Neural crest cell (in vitro differentiated cells): ENCODE results near the gene PI4KA. TPM values are rescaled to one million over a fixed set of nuclear protein-coding genes. Genes with fewer than 3 reads are reported as not detected.

Experiments
- DNase-seq: peaks from one replicate; pipeline ENCODE4 v3.0.0; 2021; ENCODE audit warnings: low read depth, mixed read lengths, low spot score
- H3K27ac Mint-ChIP-seq: one replicate; pipeline ENCODE4 v1.8.0; 2021; ENCODE audit warnings: mild to moderate bottlenecking, mixed read lengths; ENCODE audit not compliant: unreplicated experiment
- H3K27me3 Mint-ChIP-seq: 2 replicates; pipeline ENCODE4 v1.8.0; 2021; ENCODE audit warnings: low read depth, mild to moderate bottlenecking, mixed read lengths
- H3K36me3 Mint-ChIP-seq: 2 replicates; pipeline ENCODE4 v1.8.0; 2021; ENCODE audit warnings: low read depth, mild to moderate bottlenecking, mixed read lengths
- H3K4me1 Mint-ChIP-seq: 2 replicates; pipeline ENCODE4 v1.8.0; 2021; ENCODE audit warnings: mixed read lengths
- H3K4me3 Mint-ChIP-seq: one replicate; pipeline ENCODE4 v1.8.0; 2021; ENCODE audit warnings: mild to moderate bottlenecking, mixed read lengths
- H3K9me3 Mint-ChIP-seq: 2 replicates; pipeline ENCODE4 v1.8.0; 2021; ENCODE audit warnings: mixed read lengths
- CTCF ChIP-seq: fragments of 200-600 bp; sonication (generic); conservative IDR thresholded peaks from 2 replicates; pipeline ENCODE4 v1.5.0; 2021; ENCODE audit warnings: antibody characterized with exemption, mild to moderate bottlenecking
- total RNA-seq: library from RNA; stranded (reverse); gene quantifications from 2 replicates; pipeline ENCODE4 v1.2.1, GENCODE V29; 2021

PI4KA gene
- total RNA-seq, 1 donor from 2014 or later: 85.8 TPM

- no peak for TF ChIP-seq CTCF
- Mint-ChIP-seq H3K4me1 (no peaks in the 10 kb centered on the region), H3K4me3 (no peak overlapping the region), H3K27me3 (no peaks in the 10 kb centered on the region), H3K9me3 (no peaks in the 10 kb centered on the region), H3K27ac (no peak overlapping the region), H3K36me3 (no peaks in the 10 kb centered on the region)
- DNase-seq: no peak
Measured at GRCh38 chr22:20777420-20778177, 81.0 kb downstream of the PI4KA start.

- Mint-ChIP-seq H3K27ac (no peak overlapping the region), H3K27me3 (no peaks in the 10 kb centered on the region), H3K4me3 (no peak overlapping the region), H3K36me3 (no peaks in the 10 kb centered on the region), H3K4me1 (peaks cover 7% of the 10 kb centered on the region), H3K9me3 (no peaks in the 10 kb centered on the region)
- no peak for TF ChIP-seq CTCF
- DNase-seq: no peak
Measured at GRCh38 chr22:20776624-20777405, 81.8 kb downstream of the PI4KA start.

- no peaks in the 10 kb centered on the region for H3K27me3 Mint-ChIP-seq
- no peak overlapping the region for H3K27ac Mint-ChIP-seq
Measured at GRCh38 chr22:20775342-20775895, 83.2 kb downstream of the PI4KA start.

GRCh38 chr22:20774882-20775281 lies 83.7 kb downstream of the PI4KA start:
- DNase-seq: no peak
- H3K4me3 Mint-ChIP-seq: no peak overlapping the region

More at GRCh38 chr22:20775342-20775895, 83.2 kb downstream of the PI4KA start:
- Mint-ChIP-seq H3K4me3 (no peak overlapping the region), H3K36me3 (no peaks in the 10 kb centered on the region), H3K9me3 (no peaks in the 10 kb centered on the region), H3K4me1 (peaks cover 7% of the 10 kb centered on the region)
- no peak for DNase-seq
- TF ChIP-seq CTCF: no peak

More at GRCh38 chr22:20774882-20775281, 83.7 kb downstream of the PI4KA start:
- Mint-ChIP-seq H3K27me3 (no peaks in the 10 kb centered on the region), H3K27ac (no peak overlapping the region), H3K9me3 (no peaks in the 10 kb centered on the region), H3K4me1 (peaks cover 7% of the 10 kb centered on the region), H3K36me3 (no peaks in the 10 kb centered on the region)
- no peak for TF ChIP-seq CTCF
